GM13976 (cell line): ENCODE results near the gene FHAD1.

Experiments used
- DNase-seq: peaks from one replicate; pipeline ENCODE4 v3.0.0; 2012; ENCODE audit warnings: low spot score
- CTCF ChIP-seq: IDR thresholded peaks from 2 replicates; pipeline ENCODE4 v1.5.1; 2012; ENCODE audit warnings: borderline replicate concordance, mild to moderate bottlenecking; ENCODE audit not compliant: insufficient read depth; ENCODE audit errors: extremely low read depth, missing control alignments, control extremely low read depth
- in situ Hi-C: fragments of 300-500 bp; cut with MboI; formaldehyde crosslinking; loops from one replicate; pipeline ENCODE4 v1.12.0; 2022; ENCODE audit warnings: low sequenced_read_pairs, mixed read lengths, inconsistent platforms; ENCODE audit not compliant: unreplicated experiment

The FHAD1 gene

GRCh38 chr1:15224259-15224869 is 22.7 kb upstream of the FHAD1 start:
- DNase-seq = no peak
- TF ChIP-seq CTCF = no peak
- in situ Hi-C loops = no loop called here

GRCh38 chr1:15224974-15225373 is 22.0 kb upstream of the FHAD1 start:
- TF ChIP-seq CTCF = no peak
- no peak for DNase-seq
- in situ Hi-C loops = no loop called here

- DNase-seq = no peak
- no peak for TF ChIP-seq CTCF
- in situ Hi-C loops = no loop called here
Observed at GRCh38 chr1:15225461-15225860, 21.6 kb upstream of the FHAD1 start.

GRCh38 chr1:15226388-15227255 is 20.4 kb upstream of the FHAD1 start:
- no peak for TF ChIP-seq CTCF
- in situ Hi-C loops = no loop called here

GRCh38 chr1:15229707-15230131 is 17.3 kb upstream of the FHAD1 start:
- TF ChIP-seq CTCF = no peak
- in situ Hi-C loops = no loop called here
- no peak for DNase-seq

More at GRCh38 chr1:15226388-15227255, 20.4 kb upstream of the FHAD1 start:
- no peak for DNase-seq

GRCh38 chr1:15231714-15232201 is 15.3 kb upstream of the FHAD1 start:
- DNase-seq = peak; percentile 49
- TF ChIP-seq CTCF = no peak
- in situ Hi-C loops = no loop called here
